ENCODE data around the gene NKAPD1.
A peak's percentile ranks its signal among the peaks of the same experiment; 100 is the strongest.
"Not testable (repeated sequence)": the region's sequence is repeated elsewhere in the genome, so short reads cannot be mapped to it uniquely, and the experiment has no call there.

NKAPD1 gene

GRCh38 chr11:112086422-112087191, 12.5 kb downstream of the NKAPD1 start, which contains the start of the genes SDHD and TIMM8B:
Gene SDHD, plus strand, starts transcription at chr11:112086873. Its CDS starts 35 bp downstream, at chr11:112086908.
Gene TIMM8B, minus strand, starts transcription at chr11:112086756. Its CDS starts 33 bp downstream, at chr11:112086723.
- peak; percentile 95 to 96 for DNase-seq

GRCh38 chr11:112087212-112087611, 13.1 kb downstream of the NKAPD1 start:
- DNase-seq: no peak

GRCh38 chr11:112095302-112095701, 21.2 kb downstream of the NKAPD1 start:
- not testable (repeated sequence) for DNase-seq

- no peak for DNase-seq
These were observed 22.1 kb downstream of the NKAPD1 start for GRCh38 chr11:112096194-112096593.

GRCh38 chr11:112097734-112098528, 23.8 kb downstream of the NKAPD1 start:
- DNase-seq: no peak

GRCh38 chr11:112100462-112100861, 26.4 kb downstream of the NKAPD1 start:
- DNase-seq: no peak

GRCh38 chr11:112103446-112103845, 29.3 kb downstream of the NKAPD1 start:
- peak; percentile 24 to 50 for DNase-seq

- no peak for DNase-seq
These were observed 32.0 kb downstream of the NKAPD1 start for GRCh38 chr11:112106070-112106469.

GRCh38 chr11:112113539-112114457, 39.7 kb downstream of the NKAPD1 start:
- peak; percentile 65 to 70 for DNase-seq

GRCh38 chr11:112114460-112114859, 40.4 kb downstream of the NKAPD1 start:
- DNase-seq: no peak

- no peak for DNase-seq
These were observed 41.3 kb downstream of the NKAPD1 start for GRCh38 chr11:112115386-112115785.

- DNase-seq: no peak
These were observed 44.1 kb downstream of the NKAPD1 start for GRCh38 chr11:112118176-112118575.

GRCh38 chr11:112121981-112122615, 48.0 kb downstream of the NKAPD1 start:
- DNase-seq: no peak

GRCh38 chr11:112123129-112123528, 49.0 kb downstream of the NKAPD1 start:
- no peak for DNase-seq

- DNase-seq: no peak
These were observed 53.0 kb downstream of the NKAPD1 start for GRCh38 chr11:112127056-112127455.

GRCh38 chr11:112128483-112129121, 54.5 kb downstream of the NKAPD1 start:
- no peak for DNase-seq

- DNase-seq: peak; percentile 63 to 70
These were observed 55.6 kb downstream of the NKAPD1 start for GRCh38 chr11:112129656-112130055.

- DNase-seq: no peak
These were observed 58.6 kb downstream of the NKAPD1 start for GRCh38 chr11:112132737-112133136.

GRCh38 chr11:112134473-112134872, 60.4 kb downstream of the NKAPD1 start:
- DNase-seq: no peak

All from AML-193 (cell line).